Mesendoderm (in vitro differentiated cells): ENCODE data around the gene PDHA1.
A peak's percentile ranks its signal among the peaks of the same experiment; 100 is the strongest.

ENCODE experiments used
- DNase-seq: peaks from one replicate; pipeline ENCODE4 v3.0.0; 2013
- H2AK5ac ChIP-seq: 2 replicates; pipeline ENCODE4 v1.6.1; 2013; ENCODE audit warnings: low read length, inconsistent platforms
- H2BK120ac ChIP-seq: 2 replicates; pipeline ENCODE4 v1.6.1; 2013; ENCODE audit warnings: low read depth, mild to moderate bottlenecking, low read length, moderate library complexity, mixed read lengths
- H2BK15ac ChIP-seq: replicated peaks from 2 replicates; pipeline ENCODE4 v1.6.1; 2013; ENCODE audit warnings: low read depth, mild to moderate bottlenecking, moderate library complexity
- H2BK5ac ChIP-seq: 2 replicates; pipeline ENCODE4 v1.6.1; 2013; ENCODE audit warnings: low read length, inconsistent platforms
- H3K18ac ChIP-seq: 2 replicates; pipeline ENCODE4 v1.6.1; 2013; ENCODE audit warnings: mild to moderate bottlenecking, low read length, mixed read lengths
- H3K23ac ChIP-seq: one replicate; pipeline ENCODE4 v1.6.1; 2013; ENCODE audit warnings: low read length
- H3K27ac ChIP-seq: 2 replicates; pipeline ENCODE4 v1.5.1; 2013; ENCODE audit warnings: low read depth, mild to moderate bottlenecking, inconsistent platforms, low read length, moderate library complexity
- H3K27me3 ChIP-seq: 2 replicates; pipeline ENCODE4 v1.6.1; 2013; ENCODE audit warnings: low read length, control low read depth, mild to moderate bottlenecking, inconsistent platforms; ENCODE audit not compliant: insufficient read depth, poor library complexity
- H3K36me3 ChIP-seq: 2 replicates; pipeline ENCODE4 v1.6.1; 2013; ENCODE audit warnings: low read length, inconsistent platforms; ENCODE audit not compliant: control insufficient read depth, insufficient read depth
- H3K4ac ChIP-seq: one replicate; pipeline ENCODE4 v1.6.1; 2013; ENCODE audit warnings: low read depth, mild to moderate bottlenecking, low read length, moderate library complexity
- H3K4me1 ChIP-seq: 2 replicates; pipeline ENCODE4 v1.6.1; 2013; ENCODE audit warnings: low read depth, low read length, inconsistent platforms; ENCODE audit not compliant: control insufficient read depth
- H3K4me2 ChIP-seq: 2 replicates; pipeline ENCODE4 v1.6.1; 2013; ENCODE audit warnings: low read length
- H3K4me3 ChIP-seq: 2 replicates; pipeline ENCODE4 v1.5.1; 2013; ENCODE audit warnings: mild to moderate bottlenecking, low read length
- H3K56ac ChIP-seq: one replicate; pipeline ENCODE4 v1.6.1; 2013; ENCODE audit warnings: low read length
- H3K79me1 ChIP-seq: 2 replicates; pipeline ENCODE4 v1.6.1; 2013; ENCODE audit warnings: low read length, inconsistent platforms
- H3K79me2 ChIP-seq: 2 replicates; pipeline ENCODE4 v1.6.1; 2013; ENCODE audit warnings: mild to moderate bottlenecking, low read length; ENCODE audit not compliant: control insufficient read depth, insufficient read depth
- H3K9ac ChIP-seq: 2 replicates; pipeline ENCODE4 v1.6.1; 2013; ENCODE audit warnings: low read length, inconsistent platforms
- H4K5ac ChIP-seq: one replicate; pipeline ENCODE4 v1.6.1; 2013; ENCODE audit warnings: low read length
- H4K8ac ChIP-seq: one replicate; pipeline ENCODE4 v1.6.1; 2013; ENCODE audit warnings: low read depth, mild to moderate bottlenecking, control low read depth, low read length, moderate library complexity
- WGBS: extraction: QIAGEN DNeasy Blood & Tissue Kit; methylation state at CpG from one replicate; pipeline ENCODE4 v1.1.7; 2013; ENCODE audit warnings: low lambda C conversion rate, missing lambda C conversion rate; ENCODE audit not compliant: insufficient coverage; ENCODE audit errors: extremely low coverage; 5-methylcytosine and 5-hydroxymethylcytosine counted together

Gene PDHA1

GRCh38 chrX:19388741-19389140 lies 45.0 kb downstream of the PDHA1 start:
- no peak overlapping the region for H2BK15ac ChIP-seq
- no peaks in the 10 kb centered on the region for H3K79me1 ChIP-seq
- no peak overlapping the region for H3K4me2 ChIP-seq
- H3K4me1 ChIP-seq = no peaks in the 10 kb centered on the region
- H2BK5ac ChIP-seq = no peak overlapping the region
- WGBS = no CpG with 5 or more reads among the region's 8 CpGs
- no peak overlapping the region for H3K4me3 ChIP-seq
- no peak overlapping the region for H2AK5ac ChIP-seq
- H3K9ac ChIP-seq = no peak overlapping the region
- no peak for DNase-seq
- no peak overlapping the region for H3K18ac ChIP-seq
- H3K4ac ChIP-seq = no peak overlapping the region
- H4K5ac ChIP-seq = no peak overlapping the region
- no peak overlapping the region for H4K8ac ChIP-seq
- no peaks in the 10 kb centered on the region for H3K36me3 ChIP-seq
- H3K56ac ChIP-seq = no peak overlapping the region
- no peak overlapping the region for H3K27ac ChIP-seq
- H2BK120ac ChIP-seq = no peak overlapping the region
- no peak overlapping the region for H3K23ac ChIP-seq
- H3K27me3 ChIP-seq = no peaks in the 10 kb centered on the region
- H3K79me2 ChIP-seq = no peaks in the 10 kb centered on the region

DNA sequence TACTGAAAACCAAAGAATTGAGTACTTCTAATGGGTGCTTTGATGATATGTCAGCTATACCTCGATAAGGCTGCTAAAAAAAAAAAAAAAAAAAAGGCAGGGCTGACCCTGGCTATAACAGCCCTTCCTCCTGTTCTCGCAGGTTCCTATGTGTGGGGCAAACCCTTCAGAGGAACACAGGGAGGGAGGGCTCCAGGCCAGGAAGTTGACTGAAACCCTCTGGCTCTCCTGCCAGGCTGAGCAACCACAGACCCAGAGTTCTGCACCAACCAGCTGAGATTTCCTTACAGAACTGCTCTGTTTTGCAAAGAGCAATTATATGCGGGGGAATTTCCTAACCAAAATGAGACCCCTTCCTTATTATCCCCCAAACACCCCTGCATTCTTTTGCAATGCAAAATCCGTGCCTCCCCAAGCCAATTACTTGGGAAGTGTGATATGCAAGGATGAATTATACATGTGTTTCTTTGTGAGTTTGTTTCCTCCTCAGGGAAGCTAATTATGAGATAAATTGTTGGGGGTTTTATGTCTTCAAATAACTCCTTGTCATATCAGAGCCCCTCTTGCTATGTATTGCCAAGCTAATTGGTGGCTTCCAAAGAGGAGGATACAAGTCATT lies 45.6 kb downstream of the PDHA1 start:
- Histone ChIP-seq H3K9ac (no peak overlapping the region), H3K36me3 (no peaks in the 10 kb centered on the region), H3K4ac (no peak overlapping the region), H4K8ac (no peak overlapping the region), H3K4me1 (no peaks in the 10 kb centered on the region), H2AK5ac (no peak overlapping the region), H3K18ac (no peak overlapping the region), H3K27ac (no peak overlapping the region), H2BK120ac (no peak overlapping the region), H3K79me2 (no peaks in the 10 kb centered on the region), H3K23ac (no peak overlapping the region), H3K4me3 (no peak overlapping the region), H3K27me3 (no peaks in the 10 kb centered on the region), H3K56ac (no peak overlapping the region), H4K5ac (no peak overlapping the region), H2BK5ac (no peak overlapping the region), H3K79me1 (no peaks in the 10 kb centered on the region), H3K4me2 (no peak overlapping the region), H2BK15ac (no peak overlapping the region)
- peak; percentile 11 for DNase-seq
- WGBS = no CpG with 5 or more reads among the region's 4 CpGs

GRCh38 chrX:19392078-19392477 lies 48.4 kb downstream of the PDHA1 start:
- H4K5ac ChIP-seq = no peak overlapping the region
- no CpG with 5 or more reads among the region's 12 CpGs for WGBS

DNA sequence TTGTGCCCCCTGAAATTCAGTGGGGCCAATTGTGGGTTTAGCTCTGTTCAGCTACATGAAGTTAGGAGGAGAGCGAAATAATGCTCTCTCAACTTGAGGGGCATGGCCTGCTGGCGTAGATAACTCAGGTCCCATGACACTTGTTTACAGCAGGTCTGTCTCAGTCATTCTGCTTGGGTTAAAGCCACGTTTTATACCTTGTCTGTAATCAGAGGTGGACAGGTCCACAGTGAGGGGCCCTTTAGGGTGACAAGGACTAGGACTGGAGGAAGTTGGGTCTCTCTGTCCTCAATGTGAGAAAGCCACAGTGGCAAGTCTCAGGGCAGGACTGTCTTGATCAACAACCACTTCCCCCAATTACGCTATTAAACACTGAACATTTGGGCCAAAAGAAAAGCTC lies 49.0 kb downstream of the PDHA1 start:
- no peak for DNase-seq
- H3K4ac ChIP-seq = no peak overlapping the region
- H3K56ac ChIP-seq = no peak overlapping the region
- no peaks in the 10 kb centered on the region for H3K79me2 ChIP-seq
- no peaks in the 10 kb centered on the region for H3K27me3 ChIP-seq
- no peak overlapping the region for H3K23ac ChIP-seq
- no CpG with 5 or more reads among the region's 4 CpGs for WGBS
- no peak overlapping the region for H2BK5ac ChIP-seq
- no peak overlapping the region for H4K5ac ChIP-seq
- H2BK15ac ChIP-seq = no peak overlapping the region
- H3K4me3 ChIP-seq = no peak overlapping the region
- H3K36me3 ChIP-seq = no peaks in the 10 kb centered on the region
- no peak overlapping the region for H3K18ac ChIP-seq
- no peak overlapping the region for H4K8ac ChIP-seq
- no peak overlapping the region for H3K27ac ChIP-seq
- H2AK5ac ChIP-seq = no peak overlapping the region
- H3K4me1 ChIP-seq = no peaks in the 10 kb centered on the region
- H3K4me2 ChIP-seq = no peak overlapping the region
- no peak overlapping the region for H2BK120ac ChIP-seq
- no peak overlapping the region for H3K9ac ChIP-seq
- no peaks in the 10 kb centered on the region for H3K79me1 ChIP-seq

More at GRCh38 chrX:19392078-19392477, 48.4 kb downstream of the PDHA1 start:
- Histone ChIP-seq H2AK5ac (no peak overlapping the region), H3K4me3 (no peak overlapping the region), H3K23ac (no peak overlapping the region), H3K4me1 (no peaks in the 10 kb centered on the region), H3K4ac (no peak overlapping the region), H3K56ac (no peak overlapping the region), H3K79me2 (no peaks in the 10 kb centered on the region), H3K9ac (no peak overlapping the region), H3K4me2 (no peak overlapping the region), H2BK120ac (no peak overlapping the region), H2BK5ac (no peak overlapping the region), H3K27me3 (no peaks in the 10 kb centered on the region), H3K27ac (no peak overlapping the region), H4K8ac (no peak overlapping the region), H3K79me1 (no peaks in the 10 kb centered on the region), H3K18ac (no peak overlapping the region), H2BK15ac (no peak overlapping the region), H3K36me3 (no peaks in the 10 kb centered on the region)
- DNase-seq = no peak

DNA sequence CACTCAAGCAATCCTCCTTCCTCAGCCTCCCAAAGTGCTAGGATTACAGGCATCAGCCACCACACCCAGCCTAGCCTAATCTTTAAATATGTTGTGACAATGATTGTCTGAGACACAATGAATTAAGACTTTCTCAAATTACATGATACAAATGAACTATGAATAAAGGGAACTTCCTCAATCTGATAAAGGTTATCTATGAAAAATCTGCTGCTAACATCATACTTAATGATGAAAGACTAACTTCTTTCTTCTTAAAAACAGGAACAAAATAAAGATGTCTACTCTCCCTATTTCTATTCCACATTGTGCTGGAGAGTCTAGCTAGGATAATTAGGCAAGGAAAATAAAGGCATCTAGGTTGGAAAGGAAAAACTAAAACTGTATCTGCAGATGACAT lies 60.0 kb downstream of the PDHA1 start:
- Histone ChIP-seq H4K5ac (no peak overlapping the region), H2BK15ac (no peak overlapping the region), H2BK120ac (no peak overlapping the region), H2AK5ac (no peak overlapping the region), H3K4me1 (no peaks in the 10 kb centered on the region), H3K27me3 (no peaks in the 10 kb centered on the region), H3K27ac (no peak overlapping the region), H3K9ac (no peak overlapping the region), H3K4me2 (no peak overlapping the region), H3K79me1 (no peaks in the 10 kb centered on the region), H3K23ac (no peak overlapping the region), H3K4me3 (no peak overlapping the region), H3K4ac (no peak overlapping the region), H2BK5ac (no peak overlapping the region), H3K36me3 (no peaks in the 10 kb centered on the region), H4K8ac (no peak overlapping the region), H3K56ac (no peak overlapping the region), H3K18ac (no peak overlapping the region), H3K79me2 (no peaks in the 10 kb centered on the region)
- DNase-seq = no peak

- no peak overlapping the region for H3K27ac ChIP-seq
- H3K4me3 ChIP-seq = no peak overlapping the region
- no peak overlapping the region for H3K56ac ChIP-seq
- H3K79me2 ChIP-seq = no peaks in the 10 kb centered on the region
- no peaks in the 10 kb centered on the region for H3K4me1 ChIP-seq
- no peak overlapping the region for H2BK5ac ChIP-seq
- H2BK15ac ChIP-seq = no peak overlapping the region
- no peak overlapping the region for H2BK120ac ChIP-seq
- no peak overlapping the region for H3K4ac ChIP-seq
- no peak overlapping the region for H4K5ac ChIP-seq
- H4K8ac ChIP-seq = no peak overlapping the region
- no peaks in the 10 kb centered on the region for H3K27me3 ChIP-seq
- no CpG with 5 or more reads among the region's 2 CpGs for WGBS
- H3K79me1 ChIP-seq = no peaks in the 10 kb centered on the region
- no peak overlapping the region for H2AK5ac ChIP-seq
- H3K23ac ChIP-seq = no peak overlapping the region
- H3K9ac ChIP-seq = no peak overlapping the region
- H3K18ac ChIP-seq = no peak overlapping the region
- peak; percentile 46 for DNase-seq
- no peak overlapping the region for H3K4me2 ChIP-seq
- H3K36me3 ChIP-seq = no peaks in the 10 kb centered on the region
Observed at GRCh38 chrX:19410259-19410658, 66.5 kb downstream of the PDHA1 start.
